ENCODE data around the gene MACROD2.

- TF ChIP-seq CTCF (IDR thresholded peaks at IDR 0.05; ENCODE audit: low read depth, low read length, missing input control), result no peak
- TF ChIP-seq EGR1 (IDR thresholded peaks at IDR 0.05; ENCODE audit: low read depth in 2 of 2), result no peak
- TF ChIP-seq REST (IDR thresholded peaks at IDR 0.05), result no peak
- no peak for TF ChIP-seq TAF1 (conservative IDR thresholded peaks at IDR 0.05)
- TF ChIP-seq GABPA (IDR thresholded peaks at IDR 0.05 in 1 of 2, conservative IDR thresholded peaks at IDR 0.05 in 1 of 2), result no peak
- no peak for TF ChIP-seq RAD21 (IDR thresholded peaks at IDR 0.05)
- no peak for TF ChIP-seq YY1 (IDR thresholded peaks at IDR 0.05)
Observed at GRCh38 chr20:15699431-15700146, 1704.3 kb downstream of the MACROD2 start.

Measured in liver (tissue), 3 donors.